Posterior cingulate gyrus (tissue), 11 donors: ENCODE results near the gene LMO7.

Experiments used
- DNase-seq, 10 donors: peaks; one replicate each; pipeline versions ENCODE4 v3.0.0 to v3.0.0-alpha.2; 2020 to 2021; ENCODE audit warnings: mixed read lengths in 3 of 10
- intact Hi-C: fragments of 100-400 bp; cut with DNase I; formaldehyde crosslinking; loops from one replicate; pipeline ENCODE4 v1.15.1; 2023

The LMO7 gene

DNA sequence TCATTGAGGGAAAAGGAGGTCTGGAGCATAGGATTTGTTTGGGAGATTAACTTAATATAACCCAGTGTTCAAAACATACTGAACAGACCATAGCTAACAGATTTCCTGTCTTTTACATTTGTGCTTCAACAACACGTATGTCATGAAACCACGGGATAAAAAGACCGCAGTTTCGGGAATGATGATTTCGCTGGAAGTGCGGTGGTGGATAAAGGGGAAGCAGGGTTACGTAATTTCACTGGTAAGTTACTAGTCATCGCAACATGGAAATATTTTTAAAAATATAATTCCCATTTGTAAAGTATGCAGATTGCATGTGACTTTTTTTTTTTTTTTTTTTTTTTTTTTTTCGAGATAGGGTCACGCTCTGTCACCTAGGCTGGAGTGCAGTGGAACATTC, 237.4 kb downstream of the LMO7 start:
- peak in 1 of 10 donors; percentile 41 for DNase-seq
- intact Hi-C loops, result loop anchor here (5.0 kb wide), 1 partner anchor 176 kb away; no protein-coding TSS in a partner anchor

DNA sequence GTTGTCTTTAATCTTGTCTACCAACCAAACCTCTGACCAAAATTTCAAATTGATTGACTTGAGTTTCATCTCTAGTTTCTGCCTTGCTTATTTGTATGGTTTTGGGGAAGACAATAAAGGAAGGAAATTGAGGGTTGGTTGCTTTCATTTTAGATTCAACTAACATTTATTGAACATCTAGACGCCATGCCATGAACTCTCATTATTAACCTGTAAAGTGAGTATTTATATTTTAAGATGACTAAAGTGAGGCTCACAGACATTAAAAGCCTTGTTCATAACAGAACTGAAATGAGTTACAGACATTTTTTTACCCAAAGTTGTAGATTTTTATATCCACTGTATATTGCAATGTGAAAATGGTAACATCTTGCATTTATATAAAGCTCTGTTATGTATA, 239.3 kb downstream of the LMO7 start:
- intact Hi-C loops, result no loop called here
- DNase-seq, result no peak

DNA sequence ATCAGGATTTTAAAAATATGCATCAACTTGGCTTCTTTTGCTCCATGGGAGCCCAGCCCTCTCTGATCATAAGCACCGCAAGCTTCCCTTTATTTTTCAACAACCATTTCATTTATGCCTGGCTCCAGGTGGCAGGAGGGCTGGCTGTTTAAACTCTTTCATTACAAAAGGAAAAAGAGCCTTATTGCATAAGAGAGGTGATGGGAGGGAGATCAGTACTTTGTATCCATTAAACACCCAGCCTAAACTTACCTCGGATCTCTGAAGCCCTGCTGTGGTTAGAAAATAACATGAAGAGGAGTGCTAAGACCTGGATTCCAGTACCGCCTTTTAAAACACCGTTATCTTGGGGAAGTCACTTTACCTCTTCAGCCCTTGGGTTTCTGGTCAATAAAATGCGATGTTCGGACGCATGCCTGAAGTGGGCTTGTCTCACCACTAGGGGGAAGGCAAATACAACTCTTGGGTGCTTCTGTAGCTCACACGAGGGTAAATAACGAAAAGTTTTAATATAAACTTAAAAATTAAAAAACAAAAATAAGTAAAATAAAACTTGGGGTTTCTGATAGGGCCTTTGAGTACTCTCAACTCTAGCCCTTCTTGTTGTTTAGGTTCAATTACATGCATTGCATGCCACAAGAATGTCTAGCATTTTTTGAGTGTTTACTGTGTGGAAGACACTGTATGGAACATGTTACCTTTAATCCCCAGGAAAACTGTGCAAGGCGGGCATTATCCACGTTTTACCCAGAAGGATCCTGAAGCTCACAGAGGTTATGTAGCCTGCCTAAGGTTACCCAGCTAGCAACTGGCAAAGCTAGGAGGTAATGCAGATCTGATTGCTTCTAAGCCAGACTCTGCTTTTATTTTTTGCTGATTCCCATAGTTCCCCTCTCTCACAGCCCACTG, 240.3 kb downstream of the LMO7 start:
- intact Hi-C loops, result loop anchor here (1.0 to 2.0 kb wide), 2 partner anchors 597 to 1026 kb away; no protein-coding TSS in a partner anchor
- DNase-seq, result peak; percentile 31 to 92 (median 64)

DNA sequence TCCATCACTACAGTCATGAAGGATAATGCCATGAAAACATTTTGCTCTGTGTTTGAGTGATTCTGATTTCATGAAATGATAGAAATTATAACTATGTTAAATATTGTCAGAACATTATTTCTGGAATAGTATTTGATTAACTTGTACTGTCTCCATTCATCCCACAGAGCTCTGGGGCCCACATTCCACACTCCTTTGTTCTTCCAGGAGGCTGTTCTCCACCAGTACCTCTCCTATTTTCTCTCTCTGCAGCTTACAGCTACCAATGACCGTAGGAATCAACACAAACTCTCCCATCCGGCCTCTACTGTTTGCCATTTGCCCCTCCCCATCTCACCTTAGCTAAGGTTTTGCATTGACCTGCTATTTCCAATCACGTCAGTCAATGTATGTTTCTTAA, 240.9 kb downstream of the LMO7 start:
- no peak for DNase-seq
- intact Hi-C loops, result loop anchor here (2.0 kb wide), 1 partner anchor 1026 kb away; no protein-coding TSS in a partner anchor

DNA sequence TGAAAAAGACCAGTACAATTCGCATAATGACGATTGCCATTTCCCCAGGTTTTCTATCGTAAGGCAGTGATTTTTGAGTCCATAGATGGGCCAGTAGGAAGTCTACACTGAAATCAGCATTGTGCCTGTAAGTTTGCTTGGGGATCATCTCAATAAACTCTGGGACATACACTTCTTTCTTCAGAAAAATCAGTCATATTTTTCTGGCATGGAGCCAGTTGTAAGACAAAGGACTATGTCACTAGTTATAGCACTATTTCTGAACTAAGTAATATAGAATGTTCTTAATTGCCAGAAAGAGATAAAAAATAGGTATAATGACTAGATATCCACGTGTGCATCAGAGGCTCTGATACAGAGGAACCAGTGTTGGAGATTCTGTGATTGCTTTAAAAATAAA, 243.5 kb downstream of the LMO7 start:
- intact Hi-C loops, result loop anchor here (5.0 kb wide), 1 partner anchor 143 kb away; no protein-coding TSS in a partner anchor
- DNase-seq, result no peak

DNA sequence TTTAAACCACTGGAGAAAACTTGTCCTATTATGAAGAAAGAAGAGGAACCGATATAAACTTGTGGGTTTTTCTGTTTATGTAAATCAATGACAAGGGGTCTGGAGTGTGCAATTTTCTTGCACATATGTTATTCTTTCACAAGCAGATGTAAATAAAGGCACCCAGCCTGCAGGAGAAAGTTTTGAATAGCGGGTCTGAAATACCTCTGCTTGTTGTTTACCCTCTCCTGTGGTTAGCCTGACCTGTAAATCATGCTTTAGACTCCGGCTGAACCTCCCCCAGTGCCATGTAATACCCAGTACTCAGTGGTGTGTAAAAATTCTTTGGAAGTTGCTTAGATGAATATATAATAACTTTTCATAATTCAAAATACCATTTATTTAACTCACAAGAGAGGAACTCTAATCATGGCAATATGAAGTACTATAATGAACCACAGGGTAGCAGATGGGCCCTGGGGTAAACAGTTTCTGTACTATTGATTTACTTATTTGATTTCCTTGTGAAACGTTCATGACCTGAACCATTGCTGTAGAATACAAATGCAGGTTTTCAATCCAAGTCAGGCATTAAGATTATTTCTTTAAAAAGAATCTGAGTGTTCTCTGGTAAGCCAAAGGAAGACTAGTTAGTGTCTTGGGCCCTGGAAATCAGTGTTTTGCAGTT, 245.1 kb downstream of the LMO7 start:
- intact Hi-C loops, result loop anchor here (5.0 kb wide), 1 partner anchor 141 kb away; no protein-coding TSS in a partner anchor
- no peak for DNase-seq

DNA sequence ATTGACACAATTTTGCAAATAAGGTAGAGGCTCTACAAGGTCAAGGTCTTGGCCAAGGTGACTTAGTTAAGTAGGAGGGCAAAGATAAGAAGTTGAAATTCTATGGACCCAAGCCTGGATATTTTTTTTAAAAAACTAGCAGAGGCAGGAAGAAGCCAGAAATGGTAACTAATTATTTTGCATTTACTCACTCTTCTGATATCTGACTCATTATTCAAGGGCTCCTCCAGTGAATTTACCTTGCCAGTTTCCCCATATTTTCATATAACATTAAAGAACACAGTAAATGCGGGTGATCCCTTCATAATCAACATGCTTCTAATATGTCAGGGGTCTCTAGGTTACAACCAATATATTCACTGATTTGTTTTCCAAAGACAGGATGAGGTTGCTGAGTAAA, 246.1 kb downstream of the LMO7 start:
- no peak for DNase-seq
- intact Hi-C loops, result loop anchor here (5.0 kb wide), 1 partner anchor 140 kb away; no protein-coding TSS in a partner anchor

DNA sequence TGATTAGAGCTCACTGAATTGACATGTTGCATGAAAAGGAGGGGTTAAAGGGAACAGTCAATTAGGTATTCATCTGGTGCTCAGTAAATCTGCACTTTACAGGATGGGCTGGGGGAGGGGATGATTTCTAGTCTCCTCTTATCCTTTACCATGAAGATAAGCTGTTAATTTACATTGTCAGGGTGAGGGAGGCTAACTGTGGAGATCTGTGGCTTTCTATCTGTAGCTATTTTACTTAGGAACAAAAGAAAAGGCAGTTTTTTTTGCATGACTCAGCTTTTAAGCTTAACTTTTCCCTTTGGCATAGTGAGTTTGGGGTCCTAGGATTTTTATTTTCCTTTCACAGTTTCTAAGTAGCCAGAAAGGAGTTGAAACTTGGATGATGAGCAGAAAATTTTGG, 253.3 kb downstream of the LMO7 start:
- intact Hi-C loops, result no loop called here
- no peak for DNase-seq

DNA sequence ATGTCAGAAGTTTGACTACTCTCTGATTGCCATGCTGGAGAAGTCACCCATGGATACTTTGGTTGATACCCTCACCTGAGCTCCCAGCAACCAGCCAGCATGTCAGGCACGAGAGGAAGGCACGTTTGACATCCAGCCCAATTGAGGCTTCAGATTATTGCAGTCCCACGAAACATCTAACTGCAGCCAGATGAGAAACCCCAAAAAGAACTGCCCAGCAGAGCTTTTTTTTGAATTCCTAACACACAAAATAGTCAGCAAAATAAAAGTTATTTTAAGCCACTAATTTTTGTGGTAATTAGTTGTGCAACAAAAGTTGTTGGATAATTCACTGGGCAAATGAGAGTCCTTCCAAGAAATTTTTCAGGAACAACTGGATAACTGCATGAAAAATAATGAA, 259.0 kb downstream of the LMO7 start:
- no peak for DNase-seq
- intact Hi-C loops, result no loop called here

DNA sequence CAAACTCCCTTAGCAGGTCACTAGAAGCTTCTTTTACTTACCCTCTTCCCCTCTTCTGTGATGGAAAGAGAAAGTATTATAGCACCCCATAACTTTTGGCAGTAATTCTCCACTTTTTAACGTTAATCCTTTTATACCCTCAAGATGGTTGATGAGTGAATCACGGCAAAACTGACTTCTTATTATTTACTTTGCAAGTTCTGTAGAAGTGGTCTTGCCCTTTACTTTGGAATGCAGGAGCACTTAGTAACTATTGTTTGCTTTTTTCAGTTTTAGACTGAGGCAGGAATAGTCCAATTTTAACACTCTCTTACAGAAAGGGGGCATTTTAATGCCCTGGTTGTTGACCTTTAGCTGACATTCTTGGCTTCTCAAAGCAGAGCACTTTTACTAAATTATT, 260.1 kb downstream of the LMO7 start:
- no peak for DNase-seq
- intact Hi-C loops, result no loop called here

DNA sequence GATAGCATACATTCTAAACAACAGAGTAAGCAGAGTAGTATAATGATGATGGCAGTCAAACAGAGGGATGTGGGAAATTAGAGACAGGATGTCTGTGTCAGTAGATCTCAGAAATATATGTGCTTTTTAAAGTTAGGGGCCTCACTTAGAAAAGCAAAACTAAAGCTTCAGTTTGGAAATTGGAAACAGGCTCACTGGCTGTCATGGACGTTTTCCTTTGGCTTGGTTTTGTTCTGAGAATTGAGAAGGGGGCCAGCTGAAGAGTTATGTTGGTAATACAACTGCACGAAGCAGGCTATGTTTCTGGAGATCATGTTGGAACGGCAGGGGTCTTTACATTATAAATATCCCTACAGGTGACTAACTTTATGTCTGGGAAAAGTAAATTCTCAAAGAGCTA, 261.3 kb downstream of the LMO7 start:
- DNase-seq, result no peak
- intact Hi-C loops, result no loop called here

DNA sequence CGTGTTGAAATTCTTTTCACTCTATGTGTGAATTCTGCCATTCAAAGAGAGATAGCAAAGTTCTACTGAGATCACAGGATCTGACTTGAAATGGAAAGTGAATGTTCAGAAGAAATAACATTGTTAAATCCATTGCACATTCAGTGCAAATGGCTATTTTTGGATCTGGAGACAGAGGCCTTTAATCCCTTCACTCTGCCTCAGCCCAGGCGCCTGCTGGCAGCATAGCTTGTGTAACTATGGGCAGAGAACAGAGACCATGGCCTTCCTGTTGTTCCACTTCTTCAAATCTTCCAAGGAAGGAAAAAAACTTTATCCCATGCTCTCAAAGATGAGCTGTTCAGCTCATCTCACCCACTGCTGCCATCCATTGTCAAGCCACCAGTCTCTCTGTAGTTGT, 265.4 kb downstream of the LMO7 start:
- peak in 2 of 10 donors; percentile 47 to 55 for DNase-seq

DNA sequence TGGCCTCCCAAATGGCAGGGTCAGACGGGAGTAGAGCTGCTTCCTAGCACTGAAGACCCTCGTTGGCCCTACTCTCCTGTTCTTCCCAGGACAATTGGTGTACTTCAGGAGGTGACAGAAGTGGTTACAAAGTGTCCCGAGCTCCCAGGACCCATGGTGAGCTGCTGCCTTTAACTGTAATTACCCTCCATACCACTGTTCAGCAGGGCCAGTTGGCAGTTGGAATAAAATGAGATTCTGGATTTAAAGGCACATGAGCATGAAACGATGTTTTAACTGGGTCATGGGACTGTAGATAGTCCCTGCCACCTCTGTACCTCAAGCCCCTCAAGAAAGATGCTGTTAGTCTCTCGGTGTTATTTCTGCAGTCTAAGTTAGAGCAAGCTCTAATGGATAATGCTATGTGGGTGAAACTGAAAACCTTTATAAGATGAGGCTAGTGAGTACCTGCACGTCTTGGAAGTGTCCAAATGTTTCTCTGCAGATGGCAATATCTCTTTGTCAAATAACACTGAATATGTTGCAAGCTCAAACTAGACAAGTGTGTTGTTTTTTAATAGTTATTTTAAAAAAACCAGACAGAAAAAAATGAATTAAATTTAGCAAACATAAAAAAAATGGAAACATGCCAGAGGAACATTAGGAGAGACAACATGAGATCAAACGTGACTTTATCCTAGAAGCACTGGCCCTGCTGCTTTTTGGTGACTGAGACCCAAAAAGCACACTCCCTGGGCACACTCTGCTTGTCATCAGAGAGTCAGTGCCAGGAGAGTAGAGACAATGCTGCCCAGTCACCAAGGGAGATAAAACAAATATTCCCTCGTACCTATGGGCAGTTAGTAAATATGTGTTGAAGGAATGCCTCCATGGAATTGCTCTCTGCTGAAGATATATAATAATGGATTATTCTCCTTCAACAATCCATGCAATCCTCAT, 266.3 kb downstream of the LMO7 start:
- no peak for DNase-seq
- intact Hi-C loops, result no loop called here

More for the DNA sequence above, 265.4 kb downstream of the LMO7 start:
- intact Hi-C loops, result no loop called here

DNA sequence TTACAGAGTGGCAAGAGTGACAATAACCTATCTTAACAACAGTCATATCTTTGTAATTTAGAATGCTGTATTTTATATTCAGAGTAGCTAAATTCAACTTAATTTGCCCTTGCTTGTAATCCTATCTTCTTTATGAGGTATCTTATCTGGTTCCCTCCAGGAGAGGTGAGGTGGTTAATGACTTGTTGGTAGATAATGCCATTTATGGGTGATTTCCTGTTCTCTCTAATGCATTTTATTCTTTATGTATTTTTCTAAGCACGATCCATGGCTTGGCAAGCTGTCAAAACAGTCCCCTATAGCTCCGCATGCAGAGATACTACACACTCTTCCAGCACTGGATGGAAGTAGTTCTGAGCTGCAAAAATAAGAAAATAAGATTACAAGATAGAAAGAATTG, 267.9 kb downstream of the LMO7 start:
- DNase-seq, result no peak
- intact Hi-C loops, result no loop called here

DNA sequence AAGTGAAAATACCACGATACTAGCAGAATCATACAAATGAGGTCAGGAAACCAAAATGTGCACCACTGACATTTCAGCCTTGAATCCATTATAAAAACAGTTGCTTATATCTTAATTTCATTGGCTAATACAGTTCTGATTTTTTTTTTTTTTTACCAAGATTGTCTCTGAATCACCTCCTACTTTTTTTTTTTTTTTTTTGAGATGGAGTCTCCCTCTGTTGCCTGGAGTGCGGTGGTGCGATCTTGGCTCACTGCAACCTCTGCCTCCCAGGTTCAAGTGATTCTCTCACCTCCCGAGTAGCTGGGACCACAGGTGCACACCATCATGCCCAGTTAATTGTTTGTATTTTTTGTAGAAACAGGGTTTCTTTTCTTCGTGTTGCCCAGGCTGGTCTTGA, 270.2 kb downstream of the LMO7 start:
- no peak for DNase-seq

DNA sequence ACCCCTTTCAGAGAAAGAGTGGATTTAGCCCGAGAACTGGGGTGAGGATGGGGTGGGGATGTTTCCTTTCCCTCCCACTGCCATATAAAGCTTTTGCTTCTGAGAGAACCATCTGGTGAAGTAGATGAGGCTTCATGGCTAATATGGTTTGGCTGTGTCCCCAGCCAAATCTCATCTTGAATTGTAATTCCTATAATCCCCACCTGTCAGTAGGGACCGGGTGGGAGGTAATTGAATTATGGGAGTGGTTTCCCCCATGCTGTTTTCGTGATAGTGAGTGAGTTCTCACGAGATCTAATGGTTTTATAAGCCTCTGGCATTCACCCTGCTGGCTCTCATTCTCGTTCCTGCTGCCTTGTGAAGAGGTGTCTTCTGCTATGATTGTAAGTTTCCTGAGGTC, 270.9 kb downstream of the LMO7 start:
- intact Hi-C loops, result no loop called here
- DNase-seq, result no peak

More for the DNA sequence above, 270.2 kb downstream of the LMO7 start:
- intact Hi-C loops, result no loop called here

DNA sequence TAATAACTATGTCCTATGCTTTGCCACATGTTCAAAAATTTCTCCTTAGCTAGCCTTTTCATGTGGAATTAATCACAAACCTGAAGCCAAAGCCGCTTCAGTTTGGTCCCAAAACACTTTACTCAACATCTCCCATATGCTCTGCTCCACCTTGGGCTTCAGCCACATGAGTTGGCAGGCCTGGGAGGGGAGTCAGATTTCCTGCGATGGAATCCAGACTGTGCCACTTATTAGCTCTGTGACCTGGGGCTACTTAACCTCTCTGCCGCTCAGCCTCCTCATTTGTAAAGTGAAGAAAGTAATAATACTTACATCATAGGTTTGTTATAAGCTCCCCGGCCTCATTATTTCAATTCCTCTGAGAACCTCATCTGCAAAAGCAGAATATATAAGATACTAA, 272.0 kb downstream of the LMO7 start:
- peak in 1 of 10 donors; percentile 25 for DNase-seq
- intact Hi-C loops, result no loop called here
